Left ventricle myocardium inferior (tissue), 1 donor: ENCODE results near the gene ECHS1. TPM values are rescaled to one million over a fixed set of nuclear protein-coding genes. Genes with fewer than 3 reads are reported as not detected.
A peak's percentile ranks its signal among the peaks of the same experiment; 100 is the strongest.

Experiments
- DNase-seq: peaks from one replicate; pipeline ENCODE4 v3.0.0-alpha.2; 2020
- H3K27ac ChIP-seq: fragments of 200-600 bp; replicated peaks from 2 replicates; pipeline ENCODE4 v1.8.0; 2021
- H3K27me3 ChIP-seq: fragments of 200-600 bp; 2 replicates; pipeline ENCODE4 v1.8.0; 2021; ENCODE audit warnings: low read depth
- H3K36me3 ChIP-seq: fragments of 200-600 bp; 2 replicates; pipeline ENCODE4 v1.8.0; 2021
- H3K4me1 ChIP-seq: fragments of 200-600 bp; 2 replicates; pipeline ENCODE4 v1.8.0; 2021
- H3K4me3 ChIP-seq: fragments of 200-600 bp; 2 replicates; pipeline ENCODE4 v1.8.0; 2021; ENCODE audit warnings: mild to moderate bottlenecking, moderate library complexity
- H3K9me3 ChIP-seq: fragments of 200-600 bp; replicated peaks from 2 replicates; pipeline ENCODE4 v1.8.0; 2021
- CTCF ChIP-seq: fragments of 200-600 bp; IDR thresholded peaks from 2 replicates; pipeline ENCODE4 v1.8.0; 2021; ENCODE audit warnings: antibody characterized with exemption, mild to moderate bottlenecking, borderline replicate concordance
- intact Hi-C: fragments of 100-400 bp; cut with micrococcal nuclease; formaldehyde crosslinking; loops from one replicate; pipeline ENCODE4 v1.11.0; 2022
- total RNA-seq: library from RNA; stranded (reverse); fragmentation: NEBNext Ultra II Directional; extraction: Animal tissue kit (Norgen Biotek cat#: 25700); gene quantifications from one replicate; pipeline ENCODE4 v1.2.1, GENCODE V29; 2021
- donor health status: DM: no; HTN: yes; CAD: no; lungs with severe emphysema.

ECHS1 gene
- total RNA-seq, 1 donor from 2014 or later = 212 TPM

GRCh38 chr10:133318494-133319127 is 54.5 kb downstream of the ECHS1 start:
- peak overlapping the region; percentile 54 for H3K4me3 ChIP-seq
- H3K27me3 ChIP-seq = peaks cover 41% of the 10 kb centered on the region
- H3K4me1 ChIP-seq = peaks cover 11% of the 10 kb centered on the region
- no peaks in the 10 kb centered on the region for H3K36me3 ChIP-seq
- DNase-seq = peak; percentile 49
- H3K9me3 ChIP-seq = peaks cover 4% of the 10 kb centered on the region
- peak; percentile 75 for TF ChIP-seq CTCF
- H3K27ac ChIP-seq = no peak overlapping the region
- intact Hi-C loops = no loop called here

- H3K27ac ChIP-seq = no peak overlapping the region
- DNase-seq = no peak
- no peak overlapping the region for H3K4me3 ChIP-seq
- peaks cover 11% of the 10 kb centered on the region for H3K4me1 ChIP-seq
- H3K9me3 ChIP-seq = peaks cover 4% of the 10 kb centered on the region
- no peak for TF ChIP-seq CTCF
- H3K36me3 ChIP-seq = peaks cover 14% of the 10 kb centered on the region
- intact Hi-C loops = no loop called here
- H3K27me3 ChIP-seq = peaks cover 32% of the 10 kb centered on the region
Measured at GRCh38 chr10:133316732-133317131, 56.4 kb downstream of the ECHS1 start.

- Histone ChIP-seq H3K27me3 (peaks cover 29% of the 10 kb centered on the region), H3K4me1 (peaks cover 11% of the 10 kb centered on the region), H3K36me3 (peaks cover 19% of the 10 kb centered on the region), H3K4me3 (no peak overlapping the region), H3K9me3 (peaks cover 4% of the 10 kb centered on the region), H3K27ac (no peak overlapping the region)
- TF ChIP-seq CTCF = no peak
- DNase-seq = no peak
- intact Hi-C loops = no loop called here
Measured at GRCh38 chr10:133316266-133316665, 56.9 kb downstream of the ECHS1 start.

- Histone ChIP-seq H3K4me3 (no peak overlapping the region), H3K27me3 (peaks cover 25% of the 10 kb centered on the region), H3K4me1 (peaks cover 11% of the 10 kb centered on the region), H3K36me3 (peaks cover 21% of the 10 kb centered on the region), H3K9me3 (peaks cover under 1% of the 10 kb centered on the region), H3K27ac (no peak overlapping the region)
- DNase-seq = no peak
- no peak for TF ChIP-seq CTCF
- intact Hi-C loops = no loop called here
Measured at GRCh38 chr10:133315847-133316246, 57.3 kb downstream of the ECHS1 start.

GRCh38 chr10:133314911-133315310 is 58.2 kb downstream of the ECHS1 start:
- Histone ChIP-seq H3K9me3 (no peaks in the 10 kb centered on the region), H3K27me3 (peaks cover 15% of the 10 kb centered on the region), H3K27ac (no peak overlapping the region), H3K36me3 (peaks cover 30% of the 10 kb centered on the region), H3K4me3 (no peak overlapping the region), H3K4me1 (peaks cover 11% of the 10 kb centered on the region)
- intact Hi-C loops = no loop called here
- no peak for TF ChIP-seq CTCF
- DNase-seq = no peak

- Histone ChIP-seq H3K27ac (no peak overlapping the region), H3K4me1 (peaks cover 18% of the 10 kb centered on the region), H3K4me3 (no peak overlapping the region), H3K9me3 (no peaks in the 10 kb centered on the region), H3K36me3 (peaks cover 31% of the 10 kb centered on the region), H3K27me3 (no peaks in the 10 kb centered on the region)
- intact Hi-C loops = no loop called here
- DNase-seq = no peak
- TF ChIP-seq CTCF = no peak
Measured at GRCh38 chr10:133313192-133313591, 60.0 kb downstream of the ECHS1 start.
